Endometrium (tissue), 2 donors: ENCODE results near the gene ADAP1.
"Not testable (repeated sequence)": the region's sequence is repeated elsewhere in the genome, so short reads cannot be mapped to it uniquely, and the experiment has no call there.

Source experiments
- FAIRE-seq: peaks from 2 replicates; lab custom pipeline; 2012; peaks lifted over from hg19 to GRCh38; lab: Jason Lieb, UNC
- donor health status: control.
- donor health status: control.

Gene ADAP1

DNA sequence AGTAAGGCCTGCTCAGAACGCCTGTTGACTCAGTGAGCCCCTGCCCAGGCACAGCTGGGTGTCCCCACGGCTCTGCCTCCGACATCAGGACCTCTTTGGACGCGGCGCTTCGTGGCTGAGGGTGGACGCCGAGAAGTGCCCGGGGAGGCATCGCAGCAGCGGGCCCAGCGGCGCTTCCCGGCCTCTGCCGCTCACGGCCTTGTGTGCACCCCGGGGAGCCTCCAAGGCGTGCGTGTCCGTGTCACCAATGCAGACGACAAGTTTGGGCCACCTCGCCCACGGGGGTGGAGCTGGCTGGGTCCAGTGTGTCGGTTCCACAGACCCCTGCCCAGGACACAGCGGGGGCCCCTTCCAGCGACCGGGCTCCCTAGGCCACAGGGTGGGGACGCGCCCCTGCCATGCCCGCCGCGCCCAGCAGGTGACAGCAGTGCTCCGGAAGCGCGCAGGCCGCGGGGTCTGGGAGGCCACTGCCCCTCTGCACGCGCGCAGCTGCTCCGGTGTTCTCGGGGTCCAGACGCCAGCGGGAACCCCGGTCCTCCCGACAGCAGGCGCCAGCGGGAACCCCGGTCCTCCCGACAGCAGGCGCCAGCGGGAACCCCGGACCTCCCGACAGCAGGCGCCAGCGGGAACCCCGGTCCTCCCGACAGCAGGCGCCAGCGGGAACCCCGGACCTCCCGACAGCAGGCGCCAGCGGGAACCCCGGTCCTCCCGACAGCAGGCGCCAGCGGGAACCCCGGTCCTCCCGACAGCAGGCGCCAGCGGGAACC lies 45.7 kb downstream of the ADAP1 start:
- not testable (repeated sequence) for FAIRE-seq

DNA sequence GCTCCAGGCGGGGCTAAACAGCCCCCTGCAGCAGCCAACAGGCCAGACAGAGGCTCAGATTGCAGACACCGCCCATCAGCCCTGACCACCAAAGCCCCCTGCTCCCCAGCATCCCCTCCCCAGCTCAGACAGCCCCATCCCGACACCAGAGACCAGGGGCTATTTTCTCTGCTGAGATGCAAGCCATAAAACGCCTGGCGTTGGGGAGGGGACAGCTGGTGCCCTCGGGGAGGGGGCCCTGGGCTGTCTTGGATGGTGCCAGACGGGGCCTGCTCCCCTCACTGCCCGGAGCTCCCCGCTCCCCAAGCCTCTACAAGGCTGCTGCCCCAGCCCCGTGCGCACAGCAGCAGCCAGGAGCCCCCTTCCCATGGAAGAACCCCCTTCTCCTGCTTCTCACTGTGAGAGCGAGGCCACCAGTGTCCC lies 46.3 kb downstream of the ADAP1 start:
- FAIRE-seq = no peak

DNA sequence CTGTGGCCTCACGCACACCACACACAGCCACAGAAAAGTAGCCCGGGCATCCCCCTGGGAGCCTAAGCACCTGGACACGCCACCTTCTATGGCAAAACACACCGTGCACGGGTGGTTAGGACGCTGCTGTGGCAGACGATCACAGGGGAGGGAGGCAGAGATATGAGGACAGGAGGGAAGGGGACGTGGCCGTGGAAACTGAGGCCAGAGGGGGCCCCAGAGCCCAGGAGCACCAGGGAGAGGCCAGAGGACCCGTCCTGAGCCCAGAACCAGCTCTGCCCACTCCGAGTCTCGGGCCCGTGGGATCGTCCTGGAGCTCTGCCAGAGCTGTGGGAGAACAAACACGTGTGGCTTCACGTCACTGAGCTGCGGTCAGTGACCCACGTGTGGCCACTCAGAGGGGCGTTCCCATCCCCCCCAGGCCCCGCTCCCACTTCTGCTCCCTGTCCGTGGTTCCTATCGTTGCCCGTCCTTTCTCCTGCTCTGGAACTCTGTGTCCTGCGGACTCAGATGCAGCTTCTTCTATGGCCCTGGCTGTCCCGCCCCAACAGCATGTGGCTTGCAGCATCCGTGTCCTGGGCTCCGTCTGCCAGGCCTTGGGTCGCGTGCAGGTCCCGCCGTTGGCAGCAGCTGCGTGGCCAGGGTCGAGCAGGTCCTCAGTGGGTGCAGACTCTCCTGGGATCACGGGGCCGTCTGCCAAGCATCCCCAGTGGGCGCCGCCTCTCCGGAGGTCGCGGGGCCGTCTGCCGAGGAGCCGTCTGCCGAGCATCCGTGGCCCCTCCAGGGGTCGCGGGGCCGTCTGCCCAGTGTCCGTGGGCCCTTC lies 47.1 kb downstream of the ADAP1 start:
- FAIRE-seq = no peak

DNA sequence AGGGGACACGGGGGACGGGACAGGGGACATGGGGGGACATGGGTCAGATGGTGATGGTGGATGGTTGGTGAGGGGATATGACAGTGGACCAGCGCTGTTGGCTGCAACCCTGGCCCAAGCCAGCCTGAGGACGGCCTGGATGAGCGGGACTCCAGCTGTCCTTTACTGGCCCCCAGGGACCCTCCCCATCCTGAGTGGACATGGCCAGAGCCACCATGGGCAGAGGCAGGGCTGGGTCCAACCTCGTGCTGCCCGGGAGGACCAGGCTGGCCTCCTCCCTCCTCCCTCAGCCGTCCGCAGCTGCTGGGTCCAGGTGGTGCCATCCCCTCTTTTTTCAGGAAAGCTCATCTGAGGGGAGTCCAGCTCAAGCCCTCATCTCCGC lies 47.7 kb downstream of the ADAP1 start:
- no peak for FAIRE-seq

DNA sequence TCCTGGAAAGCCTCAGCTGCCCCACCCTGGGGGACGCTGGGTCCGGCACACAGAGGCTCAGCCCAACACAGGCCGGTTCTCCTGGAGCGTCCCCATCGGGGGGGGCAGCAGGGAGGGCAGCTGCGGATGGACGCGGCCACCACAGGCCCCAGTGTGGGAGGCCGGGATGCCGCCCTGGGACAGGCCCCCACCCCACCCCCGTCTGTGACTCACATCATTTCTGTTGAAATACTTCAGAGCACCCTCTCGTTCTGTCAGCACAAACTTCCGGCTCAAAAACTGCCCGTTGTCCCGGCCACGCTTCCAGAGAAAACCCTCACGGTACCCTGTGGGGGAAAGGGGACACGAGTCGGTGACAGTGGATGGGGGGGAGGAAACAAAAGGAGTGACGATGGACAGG lies 49.6 kb downstream of the ADAP1 start:
- FAIRE-seq = no peak

DNA sequence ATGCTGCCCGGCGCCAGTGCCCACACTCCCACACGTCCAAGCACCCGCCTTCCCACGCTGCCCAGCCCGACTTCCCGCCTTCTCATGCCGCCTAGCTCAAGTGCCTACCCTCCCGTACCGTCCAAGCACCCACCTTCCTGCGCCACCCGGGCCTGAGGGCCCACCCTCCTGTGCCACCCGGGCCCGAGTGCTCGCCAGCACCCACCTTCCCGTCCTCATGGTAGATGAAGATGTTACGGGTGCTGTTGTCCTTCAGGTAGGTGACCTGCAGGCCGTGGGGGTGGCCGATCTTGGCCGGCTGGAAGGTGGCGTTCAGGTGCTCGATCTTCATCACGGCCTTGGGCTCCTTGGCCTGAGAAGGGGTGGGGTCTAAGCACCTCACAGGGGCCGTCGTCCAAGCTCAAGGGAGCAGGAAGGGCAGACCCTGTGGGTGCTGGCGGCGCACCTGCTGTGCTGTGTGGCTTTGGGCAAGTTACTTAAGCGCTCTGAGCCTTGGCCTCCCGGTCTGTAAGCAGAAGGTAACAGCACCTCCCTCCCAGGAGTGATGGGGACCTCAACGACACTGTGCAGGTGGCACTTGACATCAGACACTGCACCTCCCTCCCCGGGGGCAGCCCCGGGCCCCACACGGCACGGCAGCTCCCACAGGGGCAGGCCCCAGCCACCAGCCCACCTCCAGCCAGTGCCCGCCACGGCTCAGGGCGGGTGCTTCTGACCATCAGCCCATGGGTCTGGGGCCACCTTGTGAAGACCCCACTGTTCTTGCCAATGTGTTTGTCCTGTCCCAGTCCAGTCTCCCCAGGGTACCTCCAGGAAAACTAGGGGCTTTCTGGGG lies 50.3 kb downstream of the ADAP1 start:
- FAIRE-seq = no peak

- FAIRE-seq = no peak
These were observed 51.5 kb downstream of the ADAP1 start for GRCh38 chr7:902996-903395.

- no peak for FAIRE-seq
These were observed 52.9 kb downstream of the ADAP1 start for GRCh38 chr7:901388-902154.

GRCh38 chr7:901041-901387 lies 53.5 kb downstream of the ADAP1 start:
- FAIRE-seq = no peak

DNA sequence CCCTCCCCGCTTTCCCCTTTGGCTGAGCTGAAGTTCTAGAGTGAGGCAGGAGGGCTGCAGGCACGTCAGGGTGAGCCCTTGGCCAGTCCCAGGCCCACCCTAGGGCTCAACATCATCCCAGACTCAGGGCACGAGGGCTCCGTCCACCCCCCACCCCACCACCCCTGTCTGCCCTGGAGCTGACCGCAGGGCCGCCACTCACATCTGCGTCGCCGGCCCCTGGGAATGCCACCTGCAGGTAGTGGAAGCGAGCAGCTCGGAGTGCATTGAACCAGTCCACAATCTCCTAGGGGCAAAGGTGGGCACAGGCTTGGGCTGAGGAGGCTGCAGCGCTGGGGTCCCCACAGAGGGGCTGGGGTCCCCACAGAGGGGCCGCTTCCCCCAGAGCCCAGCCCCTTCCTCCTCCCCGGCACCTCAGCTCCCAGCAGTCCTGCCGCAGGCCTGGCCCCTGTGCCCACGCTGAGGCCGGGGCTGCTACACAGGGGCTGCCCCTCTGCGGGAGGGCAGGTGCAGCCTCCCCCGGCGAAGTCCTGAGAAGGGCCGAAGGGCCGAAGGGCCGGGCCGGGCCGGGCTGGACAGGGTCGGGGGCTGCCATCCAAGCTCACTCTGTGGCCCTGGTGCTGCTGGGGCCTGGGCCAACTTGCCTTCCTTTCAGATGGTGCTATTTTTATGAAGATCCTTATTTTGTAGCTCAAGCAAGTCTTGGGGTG lies 54.0 kb downstream of the ADAP1 start:
- no peak for FAIRE-seq

- no peak for FAIRE-seq
These were observed 54.7 kb downstream of the ADAP1 start for GRCh38 chr7:899806-900205.

DNA sequence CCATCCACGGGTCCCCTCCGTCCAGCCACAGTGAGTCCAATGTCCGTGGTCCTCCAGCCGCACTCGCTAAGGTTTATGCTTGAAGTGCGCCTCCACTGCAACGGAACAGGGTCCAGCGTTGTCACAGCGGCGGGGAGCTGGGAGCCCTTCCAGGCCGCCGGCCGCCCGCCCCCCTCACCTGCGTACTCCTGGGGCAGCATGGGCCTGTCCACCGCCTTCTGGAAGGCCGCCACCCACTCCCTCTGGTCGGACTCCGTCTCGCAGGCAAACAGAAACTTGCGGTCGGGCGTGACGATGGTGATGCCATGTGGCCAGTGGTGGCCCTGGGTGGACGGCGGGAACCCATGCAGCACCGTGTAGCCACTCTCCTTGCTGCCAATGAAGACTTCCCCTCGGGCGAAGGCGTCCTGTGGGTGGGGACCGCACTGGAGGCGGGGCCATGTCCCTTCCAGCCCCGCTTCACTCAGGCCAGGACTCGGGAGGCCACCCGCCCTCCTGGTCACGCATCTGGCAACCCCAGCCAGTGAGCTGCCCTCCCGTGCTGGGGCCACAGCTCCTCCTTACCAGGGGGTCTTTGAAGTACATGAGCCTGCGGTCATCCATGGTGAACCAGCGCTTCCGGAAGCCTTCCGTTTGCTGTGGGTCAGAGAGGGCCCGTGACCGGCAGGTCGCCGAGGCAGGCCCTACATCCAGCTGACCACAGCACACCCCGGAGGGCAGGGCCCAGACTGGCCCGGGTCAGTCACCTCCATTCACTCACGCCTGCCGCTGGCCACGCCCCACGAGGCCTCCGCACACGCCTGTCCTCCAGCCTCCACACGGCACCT lies 55.4 kb downstream of the ADAP1 start:
- FAIRE-seq = no peak

GRCh38 chr7:898460-898854 lies 56.0 kb downstream of the ADAP1 start:
- no peak for FAIRE-seq

DNA sequence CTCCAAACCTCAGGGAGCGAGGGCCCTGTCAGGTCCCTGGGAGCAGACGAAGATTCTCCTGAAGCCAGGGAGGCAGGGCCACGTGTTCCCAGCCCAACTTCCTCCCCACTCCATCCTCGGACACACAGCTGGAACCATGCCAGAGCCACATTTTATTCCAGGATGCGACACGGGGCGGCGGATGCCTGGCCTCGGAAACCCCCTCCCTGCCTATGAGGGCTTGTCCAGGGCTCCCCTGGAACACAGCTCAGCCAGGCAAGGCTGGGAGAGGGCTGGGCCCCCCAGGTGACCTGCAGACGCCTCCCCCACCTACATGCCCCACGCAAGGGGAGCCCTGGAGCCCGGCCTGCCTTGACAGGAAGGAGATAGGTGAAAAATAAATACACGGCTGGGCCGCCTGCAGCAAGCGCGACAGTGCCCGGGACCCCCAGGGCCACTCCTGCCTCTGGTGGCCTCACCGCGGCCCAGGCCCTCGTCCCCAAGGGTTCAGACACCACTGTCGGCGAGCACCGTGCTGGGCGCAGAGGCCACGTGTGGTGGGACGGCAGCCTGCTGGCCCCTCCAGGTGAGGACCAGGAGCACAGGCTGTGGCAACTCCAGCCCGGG lies 56.6 kb downstream of the ADAP1 start:
- no peak for FAIRE-seq

DNA sequence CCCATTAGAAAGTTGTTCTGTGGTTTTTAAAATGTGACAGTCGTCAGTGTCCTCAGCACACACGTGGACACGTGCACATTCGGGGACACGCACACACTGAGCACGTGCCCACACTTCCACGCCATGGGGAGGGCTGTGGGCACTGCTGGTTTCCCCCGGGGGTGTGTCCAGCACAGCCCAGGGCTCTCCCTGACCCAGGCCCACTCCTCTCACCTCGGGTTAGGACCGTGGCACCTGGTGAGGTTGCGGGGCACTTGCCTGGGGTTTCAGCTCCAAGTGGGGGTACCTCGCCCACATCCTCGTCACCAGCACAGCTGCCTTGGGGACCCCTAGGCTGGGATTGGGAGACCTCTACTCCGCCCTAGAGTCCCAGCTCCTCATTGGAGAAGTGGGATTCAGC lies 57.4 kb downstream of the ADAP1 start:
- no peak for FAIRE-seq

DNA sequence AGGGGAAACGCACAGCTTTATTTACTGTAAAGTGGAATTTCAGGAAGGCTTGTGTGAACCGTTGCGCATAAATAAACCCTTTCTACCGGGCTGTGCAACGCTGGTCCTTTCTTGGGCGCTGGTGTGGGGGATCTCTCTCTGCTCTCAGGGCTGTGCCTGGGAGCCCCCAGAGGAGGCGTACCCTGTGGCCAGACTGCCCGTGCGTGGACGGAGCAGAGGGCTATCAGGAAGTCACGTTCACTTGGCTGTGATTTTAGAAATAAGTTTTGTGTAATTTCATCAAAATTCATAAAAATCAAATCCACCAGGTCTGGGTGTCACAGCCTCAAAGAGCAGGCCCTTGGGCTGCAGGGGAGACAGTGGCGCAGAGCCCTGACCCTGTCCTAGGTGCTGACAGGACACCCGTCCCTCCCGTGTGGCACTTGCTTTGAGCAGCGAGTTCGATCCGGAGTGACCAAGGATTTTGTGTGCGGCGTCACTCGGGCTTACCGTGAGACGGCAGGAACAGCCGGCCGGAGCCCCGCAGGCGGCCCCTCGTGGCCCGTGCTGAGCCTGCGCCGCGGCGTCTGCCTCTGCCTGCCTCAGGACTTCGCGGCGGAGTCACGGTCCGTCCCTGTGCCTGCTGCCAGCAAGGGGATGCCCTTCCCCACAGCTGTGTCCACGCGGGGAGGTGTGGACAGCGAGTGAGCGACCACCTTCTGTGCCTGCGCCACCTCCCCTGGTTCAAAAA lies 58.0 kb downstream of the ADAP1 start:
- FAIRE-seq = no peak

- FAIRE-seq = no peak
These were observed 58.9 kb downstream of the ADAP1 start for GRCh38 chr7:895451-896052.

DNA sequence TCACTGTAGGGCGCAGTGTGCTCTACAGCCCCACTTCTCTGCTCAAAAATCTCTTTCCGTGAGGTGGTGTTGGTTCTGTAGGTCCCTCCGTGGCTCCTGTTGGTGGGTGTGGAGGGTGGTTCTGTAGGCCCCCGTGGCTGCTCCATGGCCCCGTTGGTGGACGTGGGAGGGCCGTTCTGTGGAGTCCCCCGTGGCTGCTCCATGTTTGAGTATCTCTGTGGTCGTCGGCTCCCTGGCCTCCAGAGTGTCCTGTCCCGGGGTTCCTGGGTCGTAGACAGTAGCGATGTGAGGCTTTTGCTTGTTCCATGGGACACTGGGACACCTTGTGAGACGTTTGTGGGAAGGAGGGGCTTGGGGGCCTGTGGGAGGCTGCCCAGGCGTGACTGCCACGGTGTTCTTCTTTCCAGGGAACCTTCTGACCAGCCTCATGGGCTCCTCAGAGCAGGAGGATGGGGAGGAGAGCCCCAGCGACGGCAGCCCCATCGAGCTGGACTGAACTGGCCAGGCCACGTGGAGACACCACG lies 59.5 kb downstream of the ADAP1 start:
- FAIRE-seq = no peak
